ENCODE data around the gene BACH2. TPM values are rescaled to one million over a fixed set of nuclear protein-coding genes. Genes with fewer than 3 reads are reported as not detected.
"Not testable (repeated sequence)": the region's sequence is repeated elsewhere in the genome, so short reads cannot be mapped to it uniquely, and the experiment has no call there.

BACH2 gene
- total RNA-seq, 4 donors from 2014 or later: 8.5 to 20.0 (median 13.3) TPM

DNA sequence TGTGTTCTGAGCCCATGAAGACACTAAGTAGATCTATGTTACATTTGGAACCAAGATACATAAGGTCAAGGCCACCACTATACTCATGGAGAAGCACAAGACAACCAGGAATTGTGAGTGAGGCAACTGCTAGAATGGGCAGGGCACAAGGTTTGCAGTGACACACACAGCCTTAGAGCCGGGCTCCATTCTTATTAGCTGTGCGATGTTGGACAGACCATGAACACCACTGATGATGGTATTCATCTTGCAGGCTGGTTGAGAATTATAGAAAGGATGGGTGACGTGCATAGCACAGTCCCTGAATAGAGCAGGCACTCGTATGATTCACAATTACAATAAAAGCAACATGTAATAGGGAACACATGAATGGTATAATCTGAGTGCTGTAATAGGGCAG lies 229.9 kb downstream of the BACH2 start:
- Histone ChIP-seq H3K4me1 (peaks cover 12% of the 10 kb centered on the region), H3K4me3 (no peak overlapping the region), H3K36me3 (no peaks in the 10 kb centered on the region), H3K9me3 (no peaks in the 10 kb centered on the region), H3K27ac (no peak overlapping the region), H3K27me3 (no peaks in the 10 kb centered on the region)
- TF ChIP-seq EP300 (IDR thresholded peaks at IDR 0.05) (no peak), POLR2AphosphoS5 (IDR thresholded peaks at IDR 0.05) (no peak), POLR2A (IDR thresholded peaks at IDR 0.05) (no peak)
- TF ChIP-seq, protein P1, sequence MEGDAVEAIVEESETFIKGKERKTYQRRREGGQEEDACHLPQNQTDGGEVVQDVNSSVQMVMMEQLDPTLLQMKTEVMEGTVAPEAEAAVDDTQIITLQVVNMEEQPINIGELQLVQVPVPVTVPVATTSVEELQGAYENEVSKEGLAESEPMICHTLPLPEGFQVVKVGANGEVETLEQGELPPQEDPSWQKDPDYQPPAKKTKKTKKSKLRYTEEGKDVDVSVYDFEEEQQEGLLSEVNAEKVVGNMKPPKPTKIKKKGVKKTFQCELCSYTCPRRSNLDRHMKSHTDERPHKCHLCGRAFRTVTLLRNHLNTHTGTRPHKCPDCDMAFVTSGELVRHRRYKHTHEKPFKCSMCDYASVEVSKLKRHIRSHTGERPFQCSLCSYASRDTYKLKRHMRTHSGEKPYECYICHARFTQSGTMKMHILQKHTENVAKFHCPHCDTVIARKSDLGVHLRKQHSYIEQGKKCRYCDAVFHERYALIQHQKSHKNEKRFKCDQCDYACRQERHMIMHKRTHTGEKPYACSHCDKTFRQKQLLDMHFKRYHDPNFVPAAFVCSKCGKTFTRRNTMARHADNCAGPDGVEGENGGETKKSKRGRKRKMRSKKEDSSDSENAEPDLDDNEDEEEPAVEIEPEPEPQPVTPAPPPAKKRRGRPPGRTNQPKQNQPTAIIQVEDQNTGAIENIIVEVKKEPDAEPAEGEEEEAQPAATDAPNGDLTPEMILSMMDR (IDR thresholded peaks at IDR 0.05): no peak
- WGBS: 83% methylated on average over 4 of the region's 4 CpGs
- no peak for DNase-seq (ENCODE audit: low spot score in 2 of 2)

DNA sequence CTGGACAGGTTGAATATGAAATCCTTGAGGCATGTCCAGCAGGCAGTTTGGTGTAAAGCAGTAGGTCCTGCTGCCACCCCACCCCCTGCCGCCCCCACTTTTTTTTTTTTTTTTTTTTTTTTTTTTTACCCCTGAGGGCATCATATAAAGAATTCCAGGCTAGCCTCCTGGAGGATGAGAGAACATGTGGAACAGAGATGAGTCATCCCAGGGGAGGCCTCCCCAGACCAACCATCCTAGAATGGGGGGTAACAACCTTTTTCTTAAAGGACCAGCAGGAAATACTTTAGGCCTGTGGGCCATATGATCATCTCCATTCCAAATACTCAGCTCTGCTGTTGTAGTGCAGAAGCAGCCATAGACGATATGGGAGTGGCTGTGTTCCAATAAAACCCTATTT lies 231.5 kb downstream of the BACH2 start:
- WGBS: 88% methylated on average over 2 of the region's 2 CpGs
- no peak overlapping the region for H3K4me3 ChIP-seq
- H3K27me3 ChIP-seq: no peaks in the 10 kb centered on the region
- no peak for DNase-seq (ENCODE audit: low spot score in 2 of 2)
- H3K36me3 ChIP-seq: no peaks in the 10 kb centered on the region
- TF ChIP-seq, protein P1 (IDR thresholded peaks at IDR 0.05): no peak
- no peak for TF ChIP-seq POLR2A (IDR thresholded peaks at IDR 0.05)
- TF ChIP-seq EP300 (IDR thresholded peaks at IDR 0.05): no peak
- no peak for TF ChIP-seq POLR2AphosphoS5 (IDR thresholded peaks at IDR 0.05)
- H3K4me1 ChIP-seq: peaks cover 12% of the 10 kb centered on the region
- no peaks in the 10 kb centered on the region for H3K9me3 ChIP-seq
- H3K27ac ChIP-seq: no peak overlapping the region

GRCh38 chr6:90062667-90063066 lies 234.0 kb downstream of the BACH2 start:
- no peaks in the 10 kb centered on the region for H3K27me3 ChIP-seq
- H3K27ac ChIP-seq: no peak overlapping the region
- no peak for DNase-seq (ENCODE audit: low spot score in 2 of 2)
- WGBS: 23% methylated on average over 2 of the region's 2 CpGs
- no peak overlapping the region for H3K4me3 ChIP-seq
- H3K36me3 ChIP-seq: no peaks in the 10 kb centered on the region
- TF ChIP-seq EP300 (IDR thresholded peaks at IDR 0.05): no peak
- TF ChIP-seq, protein P1 (IDR thresholded peaks at IDR 0.05): no peak
- TF ChIP-seq POLR2A (IDR thresholded peaks at IDR 0.05): no peak
- no peak for TF ChIP-seq POLR2AphosphoS5 (IDR thresholded peaks at IDR 0.05)
- no peaks in the 10 kb centered on the region for H3K9me3 ChIP-seq
- H3K4me1 ChIP-seq: peaks cover 12% of the 10 kb centered on the region

DNA sequence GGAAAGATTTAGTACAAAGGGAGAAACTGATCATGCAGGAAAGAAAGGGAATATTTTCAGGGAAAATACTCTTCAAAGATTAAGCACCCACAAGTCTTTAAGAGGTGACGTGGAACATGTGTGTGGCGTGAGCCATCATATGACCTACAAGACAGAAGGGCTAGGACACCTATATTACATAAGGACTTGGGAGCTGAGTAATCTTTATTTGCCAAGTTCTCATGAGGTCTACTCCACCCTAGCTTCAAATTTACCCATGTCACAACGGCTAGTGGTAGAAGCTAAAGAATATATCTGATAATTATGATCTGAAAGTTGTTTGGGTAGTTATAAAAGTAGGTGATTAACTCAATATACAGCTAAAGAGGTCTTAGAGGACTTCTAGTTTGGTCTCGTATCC lies 234.6 kb downstream of the BACH2 start:
- no peaks in the 10 kb centered on the region for H3K27me3 ChIP-seq
- TF ChIP-seq, protein P1 (IDR thresholded peaks at IDR 0.05): no peak
- TF ChIP-seq POLR2AphosphoS5 (IDR thresholded peaks at IDR 0.05) (no peak), POLR2A (IDR thresholded peaks at IDR 0.05) (no peak), EP300 (IDR thresholded peaks at IDR 0.05) (no peak)
- no peak overlapping the region for H3K4me3 ChIP-seq
- H3K27ac ChIP-seq: no peak overlapping the region
- peaks cover 12% of the 10 kb centered on the region for H3K4me1 ChIP-seq
- no peak for DNase-seq (ENCODE audit: low spot score in 2 of 2)
- H3K9me3 ChIP-seq: no peaks in the 10 kb centered on the region
- WGBS: 41% methylated on average over 4 of the region's 4 CpGs
- H3K36me3 ChIP-seq: no peaks in the 10 kb centered on the region

GRCh38 chr6:90059178-90059577 lies 237.5 kb downstream of the BACH2 start:
- not testable (repeated sequence) for H3K36me3 ChIP-seq; H3K4me3 ChIP-seq; H3K27me3 ChIP-seq; DNase-seq (ENCODE audit: low spot score in 2 of 2); H3K27ac ChIP-seq; H3K9me3 ChIP-seq
- WGBS: 60% methylated on average over 3 of the region's 3 CpGs
- peaks cover 12% of the 10 kb centered on the region for H3K4me1 ChIP-seq

DNA sequence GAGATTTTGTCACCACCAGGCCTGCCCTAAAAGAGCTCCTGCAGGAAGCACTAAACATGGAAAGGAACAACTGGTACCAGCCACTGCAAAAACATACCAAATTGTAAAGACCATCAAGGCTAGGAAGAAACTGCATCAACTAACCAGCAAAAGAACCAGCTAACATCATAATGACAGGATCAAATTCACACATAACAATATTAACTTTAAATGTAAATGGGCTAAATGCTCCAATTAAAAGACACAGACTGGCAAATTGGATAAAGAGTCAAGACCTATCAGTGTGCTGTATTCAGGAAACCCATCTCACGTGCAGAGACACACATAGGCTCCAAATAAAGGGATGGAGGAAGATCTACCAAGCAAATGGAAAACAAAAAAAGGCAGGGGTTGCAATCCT lies 240.7 kb downstream of the BACH2 start:
- 71% methylated on average over 1 of the region's 1 CpG for WGBS

DNA sequence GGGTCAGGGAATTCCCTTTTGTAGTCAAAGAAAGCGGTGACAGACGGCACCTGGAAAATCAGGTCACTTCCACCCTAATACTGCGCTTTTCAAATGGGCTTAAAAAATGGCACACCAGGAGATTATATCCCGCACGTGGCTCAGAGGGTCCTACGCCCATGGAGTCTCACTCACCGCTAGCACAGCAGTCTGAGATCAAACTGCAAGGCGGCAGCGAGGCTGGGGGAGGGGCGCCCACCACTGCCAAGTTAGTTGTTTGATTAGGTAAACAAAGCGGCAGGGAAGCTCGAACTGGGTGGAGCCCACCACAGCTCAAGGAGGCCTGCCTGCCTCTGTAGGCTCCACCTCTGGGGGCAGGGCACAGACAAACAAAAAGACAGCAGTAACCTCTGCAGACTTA lies 242.4 kb downstream of the BACH2 start:
- not testable (repeated sequence) for H3K4me1 ChIP-seq; H3K36me3 ChIP-seq; H3K9me3 ChIP-seq; DNase-seq (ENCODE audit: low spot score in 2 of 2); H3K27ac ChIP-seq; H3K27me3 ChIP-seq; H3K4me3 ChIP-seq
- WGBS: 94% methylated on average over 11 of the region's 12 CpGs

More for the DNA sequence above, 240.7 kb downstream of the BACH2 start:
- not testable (repeated sequence) for H3K27me3 ChIP-seq; DNase-seq (ENCODE audit: low spot score in 2 of 2); H3K9me3 ChIP-seq; H3K36me3 ChIP-seq; H3K4me3 ChIP-seq; H3K27ac ChIP-seq; H3K4me1 ChIP-seq
